Mesothelial cell of epicardium (in vitro differentiated cells): ENCODE measurements around the gene CERS1. TPM values are rescaled to one million over a fixed set of nuclear protein-coding genes. Genes with fewer than 3 reads are reported as not detected.

Experiments
- DNase-seq, 2 experiments: peaks; one replicate each; pipeline ENCODE4 v3.0.0; 2021; ENCODE audit warnings: low spot score in 2 of 2; ENCODE audit not compliant: unreplicated experiment in 2 of 2
- H3K27ac Mint-ChIP-seq: 2 replicates; pipeline ENCODE4 v1.8.0; 2021; ENCODE audit warnings: mixed read lengths
- H3K27me3 Mint-ChIP-seq: 2 replicates; pipeline ENCODE4 v1.8.0; 2021; ENCODE audit warnings: low read depth, mixed read lengths
- H3K36me3 Mint-ChIP-seq: 2 replicates; pipeline ENCODE4 v1.8.0; 2021; ENCODE audit warnings: mixed read lengths
- H3K4me1 Mint-ChIP-seq: 2 replicates; pipeline ENCODE4 v1.8.0; 2021; ENCODE audit warnings: mixed read lengths
- H3K4me3 Mint-ChIP-seq: 2 replicates; pipeline ENCODE4 v1.8.0; 2021; ENCODE audit warnings: mild to moderate bottlenecking, moderate library complexity, mixed read lengths
- H3K9me3 Mint-ChIP-seq: 2 replicates; pipeline ENCODE4 v1.8.0; 2021; ENCODE audit warnings: mixed read lengths
- total RNA-seq: library from RNA; stranded (reverse); gene quantifications from 3 replicates; pipeline ENCODE4 v1.2.1, GENCODE V29; 2021
- TF ChIP-seq, protein P1 (sequence below): fragments of 200-600 bp; sonication (generic); IDR thresholded peaks from one replicate; pipeline ENCODE4 v1.5.0; 2021; ENCODE audit warnings: antibody characterized with exemption; ENCODE audit not compliant: unreplicated experiment

CERS1 gene
- total RNA-seq, 1 donor from 2014 or later, result 8.5 TPM

DNA sequence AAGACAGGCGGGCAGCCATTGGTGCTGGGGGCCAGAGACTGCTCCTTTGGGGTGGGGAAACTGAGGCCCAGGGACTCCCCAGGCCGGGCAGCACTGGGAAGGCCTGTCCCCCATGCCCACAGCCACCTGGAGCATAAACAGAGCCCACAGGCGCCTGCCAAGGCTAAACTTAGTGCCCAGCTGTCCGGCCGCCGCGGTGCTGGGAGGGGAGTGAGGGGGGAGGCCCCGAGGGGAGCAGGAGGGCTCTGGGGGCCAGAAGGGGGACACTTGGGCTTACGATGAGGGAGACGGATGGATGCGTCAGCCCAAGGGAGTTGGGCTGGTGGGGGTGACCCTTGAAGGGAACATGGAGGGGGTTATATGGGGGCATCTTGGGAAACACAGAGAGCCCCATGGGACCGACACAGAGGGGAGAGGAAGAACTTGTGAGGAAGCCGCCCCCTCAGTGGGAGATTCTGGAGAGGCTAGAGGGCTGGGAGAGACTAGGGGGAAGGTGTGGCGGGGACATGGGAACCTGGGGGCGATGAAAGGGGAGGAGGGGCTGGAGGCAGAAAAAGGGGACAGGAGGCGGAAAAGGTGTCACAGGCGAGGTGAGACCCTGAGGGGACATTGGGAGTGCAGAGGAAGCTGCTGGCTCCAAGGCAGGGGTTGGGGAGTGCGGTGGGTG lies 2.2 kb downstream of the CERS1 start:
- H3K36me3 Mint-ChIP-seq, result no peaks in the 10 kb centered on the region

DNA sequence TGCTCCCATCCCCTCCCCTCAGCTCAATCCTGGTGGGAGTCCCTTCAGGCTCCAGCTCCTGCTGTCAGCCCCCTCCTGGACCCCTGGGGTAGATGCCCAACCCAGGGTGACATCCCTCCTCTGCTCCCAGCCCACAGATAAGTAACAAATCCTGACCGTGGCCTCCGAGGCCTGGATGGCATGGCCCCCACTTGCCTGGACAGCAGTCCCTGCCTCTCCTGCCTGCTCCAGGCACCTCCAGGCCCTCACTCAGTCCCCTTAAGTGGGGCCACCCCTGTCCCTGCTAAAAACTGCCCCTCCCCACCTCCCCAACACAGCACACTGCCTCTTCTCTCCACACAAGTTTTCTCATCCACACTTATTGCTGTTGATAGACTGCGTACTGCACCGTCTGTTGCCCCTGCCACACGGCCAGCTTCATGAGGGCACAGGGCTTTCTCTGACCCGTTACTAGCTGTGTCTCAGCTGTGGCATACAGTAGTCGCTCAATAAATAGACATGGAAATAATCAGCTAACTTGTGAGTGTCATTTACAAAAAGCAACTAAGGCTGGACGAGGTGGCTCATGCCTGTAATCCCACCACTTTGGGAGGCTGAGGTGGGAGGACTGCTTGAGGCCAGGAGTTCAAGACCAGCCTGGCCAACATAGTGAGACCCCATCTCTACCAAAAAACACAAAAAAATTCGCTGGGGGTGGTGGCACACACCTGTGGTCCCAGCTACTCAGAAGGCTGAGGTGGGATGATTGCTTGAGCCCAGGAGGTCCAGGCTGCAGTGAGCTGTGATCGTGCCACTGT lies 5.8 kb downstream of the CERS1 start:
- Mint-ChIP-seq H3K27me3 (peaks cover 3% of the 10 kb centered on the region), H3K4me3 (no peak overlapping the region), H3K9me3 (no peaks in the 10 kb centered on the region), H3K27ac (no peak overlapping the region), H3K4me1 (peaks cover 3% of the 10 kb centered on the region), H3K36me3 (peaks cover 9% of the 10 kb centered on the region)
- DNase-seq, result no peak
- TF ChIP-seq, protein P1, sequence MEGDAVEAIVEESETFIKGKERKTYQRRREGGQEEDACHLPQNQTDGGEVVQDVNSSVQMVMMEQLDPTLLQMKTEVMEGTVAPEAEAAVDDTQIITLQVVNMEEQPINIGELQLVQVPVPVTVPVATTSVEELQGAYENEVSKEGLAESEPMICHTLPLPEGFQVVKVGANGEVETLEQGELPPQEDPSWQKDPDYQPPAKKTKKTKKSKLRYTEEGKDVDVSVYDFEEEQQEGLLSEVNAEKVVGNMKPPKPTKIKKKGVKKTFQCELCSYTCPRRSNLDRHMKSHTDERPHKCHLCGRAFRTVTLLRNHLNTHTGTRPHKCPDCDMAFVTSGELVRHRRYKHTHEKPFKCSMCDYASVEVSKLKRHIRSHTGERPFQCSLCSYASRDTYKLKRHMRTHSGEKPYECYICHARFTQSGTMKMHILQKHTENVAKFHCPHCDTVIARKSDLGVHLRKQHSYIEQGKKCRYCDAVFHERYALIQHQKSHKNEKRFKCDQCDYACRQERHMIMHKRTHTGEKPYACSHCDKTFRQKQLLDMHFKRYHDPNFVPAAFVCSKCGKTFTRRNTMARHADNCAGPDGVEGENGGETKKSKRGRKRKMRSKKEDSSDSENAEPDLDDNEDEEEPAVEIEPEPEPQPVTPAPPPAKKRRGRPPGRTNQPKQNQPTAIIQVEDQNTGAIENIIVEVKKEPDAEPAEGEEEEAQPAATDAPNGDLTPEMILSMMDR, result no peak

More for the DNA sequence above, 2.2 kb downstream of the CERS1 start:
- H3K4me1 Mint-ChIP-seq, result peaks cover 5% of the 10 kb centered on the region
- no peak overlapping the region for H3K27ac Mint-ChIP-seq
- peaks cover 8% of the 10 kb centered on the region for H3K27me3 Mint-ChIP-seq
- no peaks in the 10 kb centered on the region for H3K9me3 Mint-ChIP-seq
- no peak for DNase-seq
- TF ChIP-seq, protein P1, result no peak
- peak overlapping the region; percentile 22 for H3K4me3 Mint-ChIP-seq

- peaks cover 15% of the 10 kb centered on the region for H3K36me3 Mint-ChIP-seq
Measured at GRCh38 chr19:18886972-18887371, 9.0 kb downstream of the CERS1 start.

GRCh38 chr19:18883526-18884304 lies 12.2 kb downstream of the CERS1 start:
- DNase-seq, result no peak
- TF ChIP-seq, protein P1, result no peak
- Mint-ChIP-seq H3K27ac (no peak overlapping the region), H3K4me1 (no peaks in the 10 kb centered on the region), H3K36me3 (peaks cover 24% of the 10 kb centered on the region), H3K4me3 (no peak overlapping the region), H3K27me3 (no peaks in the 10 kb centered on the region), H3K9me3 (no peaks in the 10 kb centered on the region)

More at GRCh38 chr19:18886972-18887371, 9.0 kb downstream of the CERS1 start:
- TF ChIP-seq, protein P1, result no peak
- Mint-ChIP-seq H3K4me3 (no peak overlapping the region), H3K27me3 (no peaks in the 10 kb centered on the region), H3K4me1 (no peaks in the 10 kb centered on the region), H3K27ac (no peak overlapping the region), H3K9me3 (no peaks in the 10 kb centered on the region)
- no peak for DNase-seq

DNA sequence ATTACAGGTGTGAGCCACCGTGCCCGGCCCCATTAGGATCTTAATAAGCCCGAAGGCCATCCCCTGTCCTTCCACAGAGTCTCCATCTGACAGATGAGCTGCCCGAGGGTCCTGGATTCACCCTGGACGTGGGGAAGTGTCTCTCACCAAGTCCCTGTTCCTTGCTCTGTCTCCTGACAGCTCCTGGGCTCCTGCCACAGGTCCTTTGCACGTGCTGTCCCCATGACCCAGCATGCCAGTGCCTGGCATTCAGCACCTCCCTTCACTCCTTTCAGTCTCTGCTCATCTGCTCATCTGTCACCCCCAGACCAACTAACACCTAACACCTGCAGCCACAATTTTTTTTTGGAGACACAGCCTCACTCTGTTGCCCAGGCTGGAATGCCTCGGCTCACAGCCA lies 14.5 kb downstream of the CERS1 start:
- Mint-ChIP-seq H3K27me3 (no peaks in the 10 kb centered on the region), H3K36me3 (peaks cover 33% of the 10 kb centered on the region), H3K4me1 (no peaks in the 10 kb centered on the region), H3K4me3 (no peak overlapping the region), H3K9me3 (peaks cover 10% of the 10 kb centered on the region), H3K27ac (no peak overlapping the region)
- no peak for DNase-seq
- TF ChIP-seq, protein P1, result no peak
